IPS DF 4.7 (cell line): ENCODE data around the gene TYROBP.
"Not testable (repeated sequence)": the region's sequence is repeated elsewhere in the genome, so short reads cannot be mapped to it uniquely, and the experiment has no call there.

Source experiments
- DNase-seq: peaks from one replicate; pipeline ENCODE4 v3.0.0-alpha.2; 2013; ENCODE audit warnings: low spot score; ENCODE audit errors: extremely low read depth

The TYROBP gene

DNA sequence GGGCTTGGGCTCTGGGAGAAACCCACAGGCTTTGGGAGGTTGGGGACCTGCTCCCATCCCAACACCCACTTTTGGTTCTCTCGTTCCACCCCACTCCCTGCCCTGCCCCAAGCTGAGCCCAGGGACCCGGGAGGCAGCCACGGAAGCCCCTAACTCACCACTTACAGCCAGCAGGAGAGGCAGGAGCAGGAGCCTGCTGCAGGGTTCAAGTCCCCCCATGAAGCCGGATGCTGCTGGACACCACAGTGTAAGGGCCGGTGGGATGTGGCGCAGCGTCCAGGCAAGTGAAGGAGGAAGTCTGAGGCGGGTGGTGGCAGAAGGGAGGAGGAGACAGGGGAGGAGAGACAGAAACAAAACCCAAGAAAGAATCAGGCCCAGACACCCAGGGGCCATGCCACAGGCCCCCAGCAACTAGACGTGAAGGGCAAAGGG lies at the start of gene TYROBP:
TYROBP (minus strand) TSS at position 286 of the 432 bp plus-strand sequence; CDS start at position 219, 67 bp downstream.
- DNase-seq = no peak

GRCh38 chr19:35957411-35957810 lies 49.3 kb upstream of the TYROBP start:
- DNase-seq = not testable (repeated sequence)

DNA sequence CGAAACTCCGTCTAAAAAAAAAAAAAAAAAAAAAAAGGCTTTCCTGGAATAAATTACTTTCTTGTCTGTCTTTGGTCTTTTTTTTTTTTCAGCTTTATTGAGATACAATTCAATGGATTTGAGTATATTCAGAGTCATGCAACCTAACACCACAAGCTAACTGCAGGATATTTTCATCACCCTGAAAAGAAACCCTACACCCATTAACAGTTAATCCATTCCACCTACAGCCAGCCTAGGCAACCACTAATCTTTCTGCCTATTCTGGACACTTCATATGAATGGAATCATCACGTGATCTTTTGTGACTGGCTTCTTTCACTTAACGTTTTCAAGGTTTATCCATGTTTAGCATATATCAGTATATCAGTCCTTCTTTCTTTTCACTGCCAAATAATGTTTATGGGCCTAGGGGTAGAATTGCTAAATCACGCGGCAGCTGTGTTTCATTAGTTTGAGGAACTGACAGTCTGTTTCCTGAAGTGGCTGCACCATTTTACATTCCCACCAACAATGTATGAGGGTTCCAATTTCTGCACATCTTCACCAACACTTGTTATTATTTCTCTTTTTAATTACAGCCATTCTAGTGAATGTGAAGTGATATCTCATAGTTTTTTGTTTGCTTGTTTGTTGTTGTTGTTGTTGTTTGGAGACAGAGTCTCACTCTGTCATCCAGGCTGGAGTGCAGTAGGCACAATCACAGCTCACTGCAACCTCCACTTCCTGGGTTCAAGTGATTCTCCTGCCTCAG lies 48.0 kb upstream of the TYROBP start:
- DNase-seq = no peak

- DNase-seq = no peak
These were observed 41.0 kb upstream of the TYROBP start for GRCh38 chr19:35949131-35949530.

GRCh38 chr19:35946203-35946602 lies 38.1 kb upstream of the TYROBP start:
- DNase-seq = no peak

- DNase-seq = no peak
These were observed 37.2 kb upstream of the TYROBP start for GRCh38 chr19:35945121-35945790.

DNA sequence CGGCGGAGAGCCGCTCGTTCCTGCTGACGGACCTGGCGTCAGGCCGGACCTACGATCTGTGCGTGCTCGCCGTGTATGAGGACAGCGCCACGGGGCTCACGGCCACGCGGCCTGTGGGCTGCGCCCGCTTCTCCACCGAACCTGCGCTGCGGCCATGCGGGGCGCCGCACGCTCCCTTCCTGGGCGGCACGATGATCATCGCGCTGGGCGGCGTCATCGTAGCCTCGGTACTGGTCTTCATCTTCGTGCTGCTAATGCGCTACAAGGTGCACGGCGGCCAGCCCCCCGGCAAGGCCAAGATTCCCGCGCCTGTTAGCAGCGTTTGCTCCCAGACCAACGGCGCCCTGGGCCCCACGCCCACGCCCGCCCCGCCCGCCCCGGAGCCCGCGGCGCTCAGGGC lies 36.5 kb upstream of the TYROBP start:
- no peak for DNase-seq

GRCh38 chr19:35943321-35944301 lies 35.5 kb upstream of the TYROBP start:
- DNase-seq = no peak

DNA sequence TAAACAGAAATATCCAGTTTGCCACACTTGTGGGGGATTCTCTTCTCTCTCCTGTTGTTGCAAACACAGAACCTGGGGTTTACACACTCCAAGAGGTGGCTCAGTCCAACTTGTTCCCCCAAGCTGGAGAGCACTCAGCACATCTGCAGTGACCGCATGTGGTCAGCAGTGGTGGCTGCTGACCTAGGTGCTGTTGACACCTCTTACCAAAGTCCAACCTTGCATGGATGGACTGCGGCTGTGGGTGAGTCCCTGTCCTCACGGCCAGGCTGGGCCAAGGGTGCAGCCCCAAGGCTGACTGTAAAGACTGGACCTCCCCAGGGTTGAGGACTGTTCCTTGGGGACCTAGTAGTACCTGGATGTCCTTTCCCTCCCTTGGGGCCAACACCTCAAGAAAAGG lies 34.1 kb upstream of the TYROBP start:
- DNase-seq = no peak

DNA sequence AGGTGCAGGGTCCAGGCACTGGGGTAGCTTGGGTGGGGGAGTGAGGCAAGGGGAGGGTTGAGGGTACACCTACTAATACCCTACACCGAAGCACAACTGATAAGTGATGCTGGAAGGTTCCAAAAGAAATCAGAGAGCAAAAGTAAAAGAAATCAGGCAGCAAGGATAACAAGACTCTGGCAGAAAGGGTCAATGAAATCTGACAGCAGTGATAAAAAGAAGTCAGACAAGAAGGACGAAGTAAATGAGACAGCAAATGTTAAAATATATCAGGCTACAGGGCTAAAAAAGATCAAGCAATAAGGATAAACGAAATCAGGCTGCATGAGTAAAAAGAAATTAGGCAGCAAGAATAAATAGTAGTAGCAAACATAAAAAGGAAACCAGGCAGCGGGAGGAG lies 32.7 kb upstream of the TYROBP start:
- DNase-seq = no peak

GRCh38 chr19:35940078-35940775 lies 32.1 kb upstream of the TYROBP start:
- DNase-seq = no peak

DNA sequence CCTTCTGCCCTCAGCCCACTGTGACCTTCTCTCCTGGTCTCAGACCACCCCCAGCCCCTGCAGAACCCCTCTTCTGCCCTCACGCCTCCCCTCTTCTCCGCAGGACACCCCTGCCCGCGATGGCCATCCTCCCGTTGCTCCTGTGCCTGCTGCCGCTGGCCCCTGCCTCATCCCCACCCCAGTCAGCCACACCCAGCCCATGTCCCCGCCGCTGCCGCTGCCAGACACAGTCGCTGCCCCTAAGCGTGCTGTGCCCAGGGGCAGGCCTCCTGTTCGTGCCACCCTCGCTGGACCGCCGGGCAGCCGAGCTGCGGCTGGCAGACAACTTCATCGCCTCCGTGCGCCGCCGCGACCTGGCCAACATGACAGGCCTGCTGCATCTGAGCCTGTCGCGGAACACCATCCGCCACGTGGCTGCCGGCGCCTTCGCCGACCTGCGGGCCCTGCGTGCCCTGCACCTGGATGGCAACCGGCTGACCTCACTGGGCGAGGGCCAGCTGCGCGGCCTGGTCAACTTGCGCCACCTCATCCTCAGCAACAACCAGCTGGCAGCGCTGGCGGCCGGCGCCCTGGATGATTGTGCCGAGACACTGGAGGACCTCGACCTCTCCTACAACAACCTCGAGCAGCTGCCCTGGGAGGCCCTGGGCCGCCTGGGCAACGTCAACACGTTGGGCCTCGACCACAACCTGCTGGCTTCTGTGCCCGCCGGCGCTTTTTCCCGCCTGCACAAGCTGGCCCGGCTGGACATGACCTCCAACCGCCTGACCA lies 31.4 kb upstream of the TYROBP start:
- no peak for DNase-seq

GRCh38 chr19:35938282-35939224 lies 30.5 kb upstream of the TYROBP start:
- no peak for DNase-seq

GRCh38 chr19:35937345-35938281 lies 29.5 kb upstream of the TYROBP start:
- no peak for DNase-seq

DNA sequence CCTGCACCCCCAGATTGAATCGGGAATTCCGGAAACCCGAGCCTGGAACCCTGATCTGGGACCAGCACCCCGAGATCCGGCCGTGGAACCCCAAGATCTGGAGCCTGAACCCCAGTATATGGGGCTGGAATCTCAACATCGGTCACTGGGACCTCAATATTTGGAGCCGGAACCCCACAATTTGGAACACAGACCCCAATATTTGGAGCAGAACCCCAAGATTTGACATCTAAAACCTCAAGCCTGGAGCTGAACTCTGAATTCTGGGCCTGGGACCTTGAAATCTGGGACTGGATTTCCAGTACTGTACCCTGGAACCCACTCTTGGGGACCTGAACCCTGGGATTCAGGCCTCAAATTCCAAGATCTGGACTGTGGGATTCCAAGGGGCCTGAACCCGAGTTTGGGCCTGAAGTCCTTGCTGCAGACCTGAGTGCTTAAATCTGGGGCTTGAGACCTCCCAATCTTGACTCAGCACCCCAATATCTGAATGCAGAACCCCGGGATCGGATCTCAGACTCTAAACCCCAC lies 28.7 kb upstream of the TYROBP start:
- no peak for DNase-seq

- no peak for DNase-seq
These were observed 28.0 kb upstream of the TYROBP start, which contains the start of gene LRFN3 for GRCh38 chr19:35935911-35936737. Gene LRFN3 (plus strand): TSS chr19:35936374. CDS start chr19:35939426, 3,052 bp downstream.
